Neural progenitor cell (in vitro differentiated cells): ENCODE data around the gene FAM13B.

ENCODE experiments used
- EZH2 ChIP-seq: fragments of 200-600 bp; sonication (generic); IDR thresholded peaks from 2 replicates; pipeline ENCODE4 v1.6.1; 2017; ENCODE audit warnings: antibody characterized with exemption, mild to moderate bottlenecking, moderate library complexity
- TF ChIP-seq, protein P1 (sequence below): fragments of 200-600 bp; sonication (generic); IDR thresholded peaks from 2 replicates; pipeline ENCODE4 v1.5.1; 2017; ENCODE audit warnings: antibody characterized with exemption, mild to moderate bottlenecking

DNA sequence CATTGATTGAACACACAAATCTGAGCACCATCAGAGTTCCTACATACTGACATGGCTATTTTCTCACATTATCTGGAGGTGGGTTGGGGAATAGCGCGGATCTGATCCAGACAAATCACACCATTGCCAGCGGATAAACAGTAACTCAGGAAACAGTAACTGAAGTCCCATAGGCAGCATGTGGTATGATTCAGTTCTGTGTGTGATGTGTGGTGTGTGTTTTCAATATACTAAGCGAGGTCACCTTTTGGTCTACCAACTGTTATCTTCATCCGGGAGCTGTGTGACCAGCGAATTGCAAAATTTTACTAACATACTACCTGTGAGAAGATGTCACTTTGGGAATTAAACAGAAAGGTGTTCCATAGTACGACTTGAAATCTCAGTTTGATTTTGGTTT is 93.5 kb downstream of the FAM13B start:
- TF ChIP-seq, protein P1, sequence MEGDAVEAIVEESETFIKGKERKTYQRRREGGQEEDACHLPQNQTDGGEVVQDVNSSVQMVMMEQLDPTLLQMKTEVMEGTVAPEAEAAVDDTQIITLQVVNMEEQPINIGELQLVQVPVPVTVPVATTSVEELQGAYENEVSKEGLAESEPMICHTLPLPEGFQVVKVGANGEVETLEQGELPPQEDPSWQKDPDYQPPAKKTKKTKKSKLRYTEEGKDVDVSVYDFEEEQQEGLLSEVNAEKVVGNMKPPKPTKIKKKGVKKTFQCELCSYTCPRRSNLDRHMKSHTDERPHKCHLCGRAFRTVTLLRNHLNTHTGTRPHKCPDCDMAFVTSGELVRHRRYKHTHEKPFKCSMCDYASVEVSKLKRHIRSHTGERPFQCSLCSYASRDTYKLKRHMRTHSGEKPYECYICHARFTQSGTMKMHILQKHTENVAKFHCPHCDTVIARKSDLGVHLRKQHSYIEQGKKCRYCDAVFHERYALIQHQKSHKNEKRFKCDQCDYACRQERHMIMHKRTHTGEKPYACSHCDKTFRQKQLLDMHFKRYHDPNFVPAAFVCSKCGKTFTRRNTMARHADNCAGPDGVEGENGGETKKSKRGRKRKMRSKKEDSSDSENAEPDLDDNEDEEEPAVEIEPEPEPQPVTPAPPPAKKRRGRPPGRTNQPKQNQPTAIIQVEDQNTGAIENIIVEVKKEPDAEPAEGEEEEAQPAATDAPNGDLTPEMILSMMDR = no peak
- TF ChIP-seq EZH2 = no peak
